GM12878 (cell line): ENCODE data around the gene ZNF280A. TPM values are rescaled to one million over a fixed set of nuclear protein-coding genes. Genes with fewer than 3 reads are reported as not detected.

ENCODE experiments used
- ATAC-seq: fragments of 200-7000 bp; cut with Tn5 transposase; 3 replicates; pipeline ENCODE4 v1.9.1; 2020; ENCODE audit warnings: mild to moderate bottlenecking, moderate library complexity
- BruUV-seq: library from RNA; stranded (reverse); fragments of 400-500 nt; replicated peaks from 2 replicates; lab custom pipeline; 2021; lab: Mats Ljungman, UMichigan
- CTCF ChIA-PET: fragments of 300-600 bp; sonication (Branson Sonifier 250); formaldehyde crosslinking; extraction: SDS; loops from one replicate; lab custom pipeline; 2021; ENCODE audit warnings: inconsistent platforms; lab: Yijun Ruan, JAX
- POLR2A ChIA-PET: fragments of 350-600 bp; formaldehyde crosslinking; extraction: SDS; loops from one replicate; lab custom pipeline; 2021; ENCODE audit warnings: inconsistent platforms; lab: Charles Lee
- RAD21 ChIA-PET: fragments of 300-600 bp; sonication (Branson Sonifier 250); formaldehyde crosslinking; loops from one replicate; lab custom pipeline; 2023; ENCODE audit warnings: antibody characterized with exemption; ENCODE audit not compliant: unreplicated experiment; lab: Charles Lee
- SMC1A ChIA-PET: fragments of 300-600 bp; sonication (Branson Sonifier 250); formaldehyde crosslinking; loops from one replicate; lab custom pipeline; 2023; ENCODE audit not compliant: unreplicated experiment, uncharacterized antibody; lab: Charles Lee
- DNase-seq: peaks from one replicate; pipeline ENCODE4 v3.0.0-alpha.2; 2011; ENCODE audit warnings: low read depth, low spot score
- FAIRE-seq: peaks from 3 replicates; lab custom pipeline; 2011; peaks lifted over from hg19 to GRCh38; lab: Jason Lieb, UNC
- H2AFZ ChIP-seq: 2 replicates; pipeline ENCODE4 v1.6.0; 2011; ENCODE audit warnings: low read depth, low read length, control low read depth; ENCODE audit not compliant: control insufficient read depth
- H3K27ac ChIP-seq: 2 replicates; pipeline ENCODE4 v1.5.1; 2011; ENCODE audit warnings: control low read depth; ENCODE audit not compliant: control insufficient read depth, insufficient read depth
- H3K27me3 ChIP-seq, 2 experiments: replicated peaks in 1 of 2; 2 replicates each; pipeline versions ENCODE4 v1.6.0 to v1.6.1; 2011; ENCODE audit warnings: low read length in 1 of 2; ENCODE audit not compliant: control insufficient read depth in 2 of 2, insufficient read depth in 2 of 2
- H3K36me3 ChIP-seq, 2 experiments: 2 replicates each; pipeline ENCODE4 v1.5.1; 2011; ENCODE audit warnings: low read length in 1 of 2; ENCODE audit not compliant: control insufficient read depth in 2 of 2, insufficient read depth in 2 of 2
- H3K4me1 ChIP-seq: 2 replicates; pipeline ENCODE4 v1.6.1; 2011; ENCODE audit warnings: mild to moderate bottlenecking, low read length, moderate library complexity, mixed read lengths; ENCODE audit not compliant: control insufficient read depth, insufficient read depth
- H3K4me2 ChIP-seq: 2 replicates; pipeline ENCODE4 v1.6.0; 2011; ENCODE audit warnings: control low read depth; ENCODE audit not compliant: control insufficient read depth, insufficient read depth
- H3K4me3 ChIP-seq: fragments of 200-600 bp; sonication (generic); 2 replicates; pipeline ENCODE4 v1.5.1; 2016
- H3K79me2 ChIP-seq: 2 replicates; pipeline ENCODE4 v1.6.0; 2011; ENCODE audit warnings: low read length; ENCODE audit not compliant: control insufficient read depth, insufficient read depth
- H3K9ac ChIP-seq: 2 replicates; pipeline ENCODE4 v1.8.0; 2011; ENCODE audit warnings: low read length, control low read depth, mixed read lengths; ENCODE audit not compliant: control insufficient read depth, insufficient read depth
- H3K9me3 ChIP-seq: replicated peaks from 3 replicates; pipeline ENCODE4 v1.5.1; 2011; ENCODE audit warnings: mild to moderate bottlenecking, low read length; ENCODE audit not compliant: control insufficient read depth, insufficient read depth
- H4K20me1 ChIP-seq: 2 replicates; pipeline ENCODE4 v1.6.0; 2011; ENCODE audit not compliant: control insufficient read depth, insufficient read depth
- CEBPB ChIP-seq, 2 experiments: fragments of 150-350 bp in 1 of 2; IDR thresholded peaks; 2 replicates each; pipeline ENCODE4 v1.6.1; 2012 to 2014; ENCODE audit warnings: low read depth in 2 of 2, low read length in 2 of 2, borderline replicate concordance in 1 of 2, inconsistent platforms in 1 of 2
- E2F4 ChIP-seq: IDR thresholded peaks from 2 replicates; pipeline ENCODE4 v1.6.1; 2012; ENCODE audit warnings: low read depth, low read length, improper control_type of control experiment
- EGR1 ChIP-seq, 2 experiments: IDR thresholded peaks; 1 replicate in 1 of 2; 2 replicates in 1 of 2; pipeline ENCODE4 v1.6.1; 2011 to 2012; ENCODE audit warnings: low read depth in 2 of 2, low read length in 2 of 2, borderline replicate concordance in 1 of 2, mild to moderate bottlenecking in 1 of 2, moderate library complexity in 1 of 2
- HDAC2 ChIP-seq: fragments of 200-600 bp; sonication (generic); IDR thresholded peaks from 2 replicates; pipeline ENCODE4 v1.6.1; 2017
- LARP7 ChIP-seq: fragments of 450-650 bp; IDR thresholded peaks from 2 replicates; pipeline ENCODE4 v1.6.1; 2017; ENCODE audit warnings: mild to moderate bottlenecking
- MTA2 ChIP-seq: fragments of 450-650 bp; IDR thresholded peaks from 2 replicates; pipeline ENCODE4 v1.6.1; 2016; ENCODE audit warnings: low read depth, mild to moderate bottlenecking, moderate library complexity
- RELB ChIP-seq: fragments of 450-650 bp; IDR thresholded peaks from 2 replicates; pipeline ENCODE4 v1.6.1; 2017; ENCODE audit warnings: low read depth, mild to moderate bottlenecking, moderate library complexity
- SIN3A ChIP-seq: IDR thresholded peaks from 2 replicates; pipeline ENCODE4 v1.6.1; 2012; ENCODE audit warnings: low read depth, low read length, improper control_type of control experiment
- SP1 ChIP-seq: IDR thresholded peaks from one replicate; pipeline ENCODE4 v1.6.1; 2011; ENCODE audit warnings: low read depth, low read length
- SREBF1 ChIP-seq: IDR thresholded peaks from 2 replicates; pipeline ENCODE4 v1.6.1; 2012; ENCODE audit warnings: mild to moderate bottlenecking, low read length
- STAT3 ChIP-seq: IDR thresholded peaks from 2 replicates; pipeline ENCODE4 v1.6.1; 2011; ENCODE audit warnings: low read depth, low read length, improper control_type of control experiment
- YBX1 ChIP-seq: fragments of 450-650 bp; IDR thresholded peaks from 2 replicates; pipeline ENCODE4 v1.6.1; 2016; ENCODE audit warnings: antibody characterized with exemption
- ZBTB11 ChIP-seq: fragments of 450-650 bp; formaldehyde crosslinking; IDR thresholded peaks from 2 replicates; pipeline ENCODE4 v1.5.0; 2022; ENCODE audit warnings: mild to moderate bottlenecking, missing genetic modification characterization
- WGBS: methylation state at CpG from one replicate; pipeline ENCODE4 v1.1.6; 2016; ENCODE audit warnings: low lambda C conversion rate; ENCODE audit not compliant: insufficient replicate concordance, insufficient coverage; ENCODE audit errors: missing lambda C conversion rate; 5-methylcytosine and 5-hydroxymethylcytosine counted together
- in situ Hi-C: fragments of 300-500 bp; cut with MboI; formaldehyde crosslinking; loops from 9 replicates; pipeline ENCODE4 v1.14.3; 2018; ENCODE audit warnings: mixed read lengths
- intact Hi-C: fragments of 100-400 bp; cut with micrococcal nuclease; formaldehyde crosslinking; loops from one replicate; pipeline ENCODE4 v1.14.2; 2022; ENCODE audit not compliant: unreplicated experiment
- polyA plus RNA-seq, 11 experiments: library from polyadenylated mRNA; depleted of rRNA in 4 of 11; unstranded in 6 of 11; stranded (reverse) in 5 of 11; fragments of >200 nt; fragmentation: Nextera tagmentation in 4 of 11; fragmentation: Illumina TruSeq in 1 of 11; extraction: Ambion mirVana in 4 of 11; extraction: Trizol in 1 of 11; gene quantifications; 1 replicate in 1 of 11; 2 replicates in 10 of 11; pipeline versions ENCODE4 v1.2.1 to v1.2.3, GENCODE V29; 2011 to 2016; ENCODE audit warnings: inconsistent platforms in 2 of 11, missing spikeins in 2 of 11, low read depth in 1 of 11
- total RNA-seq, 4 experiments: library from RNA; depleted of rRNA in 3 of 4; stranded (reverse); fragments of >200 nt in 3 of 4; fragmentation: Illumina TruSeq in 1 of 4; extraction: Trizol in 1 of 4; gene quantifications; 2 replicates each; pipeline versions ENCODE4 v1.2.1 to v1.2.3, GENCODE V29; 2013 to 2021
- TF ChIP-seq, protein P1 (sequence below): IDR thresholded peaks from 2 replicates; pipeline ENCODE4 v1.6.1; 2011; ENCODE audit warnings: mild to moderate bottlenecking, low read depth, low read length, moderate library complexity; ENCODE audit not compliant: insufficient replicate concordance

ZNF280A gene
- total and polyA plus RNA-seq, 10 of the 15 experiments (the other 5 are each of a cell fraction or from before 2014, with no cell fraction given), result 0.03 to 0.06 TPM; not detected in 8

DNA sequence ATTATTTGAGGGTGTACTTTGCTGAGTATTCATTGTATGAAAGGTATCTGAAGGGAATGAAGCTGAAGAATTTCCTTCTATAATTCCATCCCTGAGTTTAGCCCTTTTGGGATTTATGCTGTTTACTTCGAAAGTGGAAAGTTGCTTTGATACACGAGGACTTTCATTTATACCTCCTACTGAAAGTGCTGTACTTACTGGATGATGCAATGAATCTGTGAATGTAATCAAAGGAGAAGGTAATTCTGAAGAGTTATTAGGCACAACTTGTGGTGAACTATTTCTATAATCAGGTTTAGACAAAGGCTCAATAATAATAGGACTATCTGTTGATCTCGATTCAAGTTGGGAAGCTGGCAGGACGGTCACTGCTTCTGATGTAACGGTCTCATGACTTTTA lies 31.3 kb downstream of the ZNF280A start (continued):
- no peak for TF ChIP-seq ZBTB11 (CRISPR knock-in tag)
- TF ChIP-seq LARP7, result no peak
- no peak for TF ChIP-seq E2F4

- 94% methylated on average over 12 of the region's 12 CpGs for WGBS
- Histone ChIP-seq H3K36me3 (no peaks in the 10 kb centered on the region; a peak in 1 of 4 replicates), H3K9me3 (no peaks in the 10 kb centered on the region), H2AFZ (no peak overlapping the region), H3K9ac (no peak overlapping the region), H4K20me1 (no peaks in the 10 kb centered on the region), H3K27me3 (no peaks in the 10 kb centered on the region), H3K27ac (no peak overlapping the region), H3K4me1 (no peaks in the 10 kb centered on the region), H3K4me2 (no peak overlapping the region), H3K79me2 (no peaks in the 10 kb centered on the region), H3K4me3 (no peak overlapping the region)
- intact Hi-C loops (no loop called here), in situ Hi-C loops (no loop called here)
- BruUV-seq, result no TSS peak
- DNase-seq (no peak), ATAC-seq (no peak), FAIRE-seq (no peak)
- POLR2A ChIA-PET, result no interaction called here
- no peak for TF ChIP-seq SREBF1
- no peak for TF ChIP-seq CEBPB (IDR thresholded peaks at IDR 0.05; ENCODE audit: borderline replicate concordance in 1 of 2, low read depth in 2 of 2, low read length in 2 of 2)
- TF ChIP-seq MTA2, result no peak
- TF ChIP-seq EGR1 (IDR thresholded peaks at IDR 0.05; ENCODE audit: borderline replicate concordance in 1 of 2, low read depth in 2 of 2, low read length in 2 of 2), result no peak
- TF ChIP-seq YBX1, result no peak
- TF ChIP-seq SIN3A, result no peak
- TF ChIP-seq RELB, result no peak
- TF ChIP-seq HDAC2, result no peak
- TF ChIP-seq SP1, result no peak
- TF ChIP-seq, protein P1, sequence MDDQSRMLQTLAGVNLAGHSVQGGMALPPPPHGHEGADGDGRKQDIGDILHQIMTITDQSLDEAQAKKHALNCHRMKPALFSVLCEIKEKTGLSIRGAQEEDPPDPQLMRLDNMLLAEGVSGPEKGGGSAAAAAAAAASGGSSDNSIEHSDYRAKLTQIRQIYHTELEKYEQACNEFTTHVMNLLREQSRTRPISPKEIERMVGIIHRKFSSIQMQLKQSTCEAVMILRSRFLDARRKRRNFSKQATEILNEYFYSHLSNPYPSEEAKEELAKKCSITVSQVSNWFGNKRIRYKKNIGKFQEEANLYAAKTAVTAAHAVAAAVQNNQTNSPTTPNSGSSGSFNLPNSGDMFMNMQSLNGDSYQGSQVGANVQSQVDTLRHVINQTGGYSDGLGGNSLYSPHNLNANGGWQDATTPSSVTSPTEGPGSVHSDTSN, result no peak
- no peak for TF ChIP-seq STAT3
- SMC1A ChIA-PET, result no interaction called here
- RAD21 ChIA-PET, result no interaction called here
- CTCF ChIA-PET, result no interaction called here
Measured at GRCh38 chr22:22487869-22488597, 32.0 kb downstream of the ZNF280A start.
